ENCODE results near the gene CYP19A1.

The CYP19A1 gene

GRCh38 chr15:51322621-51323296 is 15.6 kb downstream of the CYP19A1 start:
- DNase-seq: no peak

DNA sequence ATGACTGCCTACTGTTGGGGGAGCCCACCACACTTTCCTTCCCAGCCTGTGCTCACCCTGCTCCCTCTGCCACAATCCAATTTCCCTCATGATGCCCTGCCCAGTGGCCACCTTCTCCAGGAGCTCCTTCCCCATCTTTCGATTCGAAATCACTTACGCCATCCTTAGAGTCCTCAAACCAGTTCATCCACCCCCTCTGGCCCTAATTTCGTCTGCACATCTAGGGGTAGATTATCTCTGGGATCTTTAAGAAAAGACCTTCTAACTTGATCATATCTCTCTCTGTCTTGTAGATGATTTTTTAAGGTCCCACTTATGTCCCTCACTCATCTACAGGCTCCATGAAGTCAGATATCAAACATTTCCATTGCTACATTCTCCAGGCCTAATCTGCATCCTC is 17.1 kb downstream of the CYP19A1 start:
- no peak for DNase-seq

DNA sequence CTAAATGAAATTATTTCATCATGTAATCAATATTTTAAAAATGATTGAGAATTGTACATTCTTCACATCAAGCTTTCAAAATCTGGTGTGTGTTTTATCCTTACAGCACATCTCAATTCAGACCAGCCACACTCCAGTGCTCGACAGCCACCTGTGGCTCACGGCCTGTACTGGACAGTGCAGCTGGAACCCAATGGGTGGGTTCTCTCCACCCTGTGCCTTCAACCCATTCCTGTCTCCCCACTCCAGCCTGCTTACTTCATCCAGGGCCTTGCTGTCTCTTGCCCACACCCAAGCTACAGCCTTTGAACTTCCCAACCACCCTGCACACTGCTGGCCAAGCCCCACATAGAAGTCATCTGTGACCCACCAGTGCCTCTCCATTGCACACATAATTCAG is 17.6 kb downstream of the CYP19A1 start:
- no peak for DNase-seq

DNA sequence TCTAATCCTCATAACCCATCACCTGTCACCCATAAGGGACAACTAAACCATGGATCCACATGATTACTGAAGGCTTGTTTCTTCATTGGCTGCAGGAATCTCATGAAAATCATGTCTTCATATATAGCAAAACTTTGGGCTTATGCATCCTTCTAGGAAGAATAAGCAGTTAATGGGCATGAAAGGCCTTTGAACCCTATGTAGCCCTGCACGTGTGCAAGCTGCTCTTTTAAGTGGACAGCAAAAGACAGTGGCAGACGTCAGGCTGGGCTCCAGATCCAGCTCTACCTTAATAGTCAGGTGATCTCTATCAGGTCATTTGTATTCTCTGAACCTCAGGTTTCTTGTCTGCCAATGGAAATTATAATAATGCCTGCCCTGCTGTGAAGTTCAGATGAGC is 18.9 kb downstream of the CYP19A1 start:
- no peak for DNase-seq

GRCh38 chr15:51318382-51319150 is 19.8 kb downstream of the CYP19A1 start:
- no peak for DNase-seq

DNA sequence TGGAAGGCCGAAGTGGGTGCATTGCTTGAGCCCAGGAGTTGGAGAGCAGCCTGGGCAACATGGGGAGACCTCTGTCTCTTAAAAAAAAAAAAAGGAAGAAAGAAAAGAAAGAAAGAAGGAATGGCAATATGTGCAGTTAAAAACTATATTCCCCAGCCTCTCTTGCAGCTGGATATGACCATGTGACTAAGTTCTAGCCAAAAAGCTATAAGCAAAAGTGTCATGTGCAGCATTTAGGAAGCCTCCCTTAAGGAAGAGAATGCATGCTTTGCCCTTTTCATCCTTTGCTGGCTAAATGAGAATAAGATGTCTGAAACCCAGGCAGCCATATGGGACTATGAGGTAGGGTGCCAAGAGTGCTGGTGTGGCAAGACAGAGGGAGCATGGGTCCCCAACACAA is 21.8 kb downstream of the CYP19A1 start:
- DNase-seq: no peak

DNA sequence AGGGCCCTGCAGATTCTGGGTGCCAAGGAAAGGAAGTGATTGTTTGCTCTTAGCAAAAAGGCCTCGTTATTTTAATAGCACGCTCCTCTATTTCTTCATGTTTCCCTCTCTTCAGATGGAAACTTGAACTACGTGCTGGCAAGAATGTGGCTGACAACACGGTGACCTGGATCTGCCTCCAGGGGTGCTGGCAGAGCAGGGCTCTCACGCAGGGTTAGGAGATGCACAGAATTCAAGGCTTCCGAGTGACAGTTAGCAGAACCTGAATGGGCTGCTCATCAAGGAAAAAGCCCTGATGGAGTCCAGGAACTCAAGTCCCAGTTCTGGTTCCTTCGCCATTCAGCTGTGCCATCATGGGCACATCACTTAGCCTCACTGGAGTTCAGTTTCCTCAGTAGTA is 22.7 kb downstream of the CYP19A1 start:
- no peak for DNase-seq

GRCh38 chr15:51314391-51315337 is 23.7 kb downstream of the CYP19A1 start:
- DNase-seq: no peak

DNA sequence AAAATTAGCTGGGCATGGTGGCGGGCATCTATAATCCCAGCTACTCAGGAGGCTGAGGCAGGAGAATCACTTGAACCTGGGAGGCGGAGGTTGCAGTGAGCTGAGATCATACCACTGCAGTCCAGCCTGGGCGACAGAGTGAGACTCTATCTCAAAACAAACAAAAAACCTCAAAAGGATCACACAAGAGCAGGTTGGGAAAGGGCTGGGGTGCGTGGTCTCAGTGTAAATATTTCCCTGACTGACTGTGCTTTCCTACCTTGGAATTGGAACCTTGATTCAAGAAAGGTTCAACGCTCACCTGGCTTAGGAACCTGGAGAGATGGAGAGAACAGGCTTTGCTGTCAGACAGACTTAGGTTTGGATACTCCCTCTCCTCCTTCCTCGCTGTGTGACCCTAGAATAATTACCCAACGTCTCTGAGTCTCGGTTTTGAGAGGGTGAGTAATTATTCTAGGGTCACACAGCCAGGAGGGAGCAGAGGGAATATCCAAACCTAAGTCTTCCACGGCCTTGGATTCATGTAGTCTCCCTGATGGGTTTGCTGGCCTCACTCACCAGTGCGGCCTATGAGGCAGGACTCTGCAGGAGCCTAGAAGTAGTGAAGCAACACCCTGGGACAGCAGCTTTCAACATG is 24.6 kb downstream of the CYP19A1 start:
- DNase-seq: no peak

DNA sequence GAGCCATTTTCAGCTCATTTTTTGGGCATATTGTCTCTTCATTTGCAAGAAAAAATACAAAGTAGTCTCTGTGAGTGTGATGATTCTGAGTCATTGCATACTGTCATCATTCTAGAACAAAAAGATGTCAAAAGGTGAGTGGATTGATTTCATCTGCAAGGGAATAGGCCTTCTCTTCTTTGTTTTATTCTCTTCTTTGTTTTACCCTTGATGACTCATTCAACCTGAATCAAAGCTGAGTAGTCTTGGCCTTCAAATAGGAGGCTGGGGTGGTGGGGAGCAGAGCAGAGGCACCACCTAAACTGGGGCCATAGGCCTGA is 25.4 kb downstream of the CYP19A1 start:
- no peak for DNase-seq

- no peak for DNase-seq
Observed at GRCh38 chr15:51312166-51313073, 26.0 kb downstream of the CYP19A1 start.

GRCh38 chr15:51311510-51311909 is 26.9 kb downstream of the CYP19A1 start:
- DNase-seq: no peak

- no peak for DNase-seq
Observed at GRCh38 chr15:51310064-51310463, 28.3 kb downstream of the CYP19A1 start.

DNA sequence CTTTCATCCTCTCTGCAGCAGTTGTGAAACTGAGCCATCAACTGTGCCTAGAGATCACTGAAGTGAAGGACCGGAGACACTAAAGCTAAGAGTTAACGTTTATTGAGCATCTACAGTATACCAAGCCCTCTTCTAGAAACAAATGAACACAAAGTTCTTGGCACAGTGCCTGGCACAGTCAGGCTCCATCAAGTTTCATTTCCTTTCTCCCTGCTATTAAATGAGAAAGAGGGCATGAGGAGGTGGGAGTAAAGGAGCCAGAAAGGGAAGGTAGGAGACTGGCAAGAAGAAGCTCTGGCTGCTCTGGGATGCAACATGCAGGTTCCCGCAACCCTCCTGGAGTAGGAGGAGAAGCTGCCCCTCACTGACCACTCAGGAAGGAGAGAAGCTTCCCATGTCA is 30.6 kb downstream of the CYP19A1 start:
- no peak for DNase-seq

DNA sequence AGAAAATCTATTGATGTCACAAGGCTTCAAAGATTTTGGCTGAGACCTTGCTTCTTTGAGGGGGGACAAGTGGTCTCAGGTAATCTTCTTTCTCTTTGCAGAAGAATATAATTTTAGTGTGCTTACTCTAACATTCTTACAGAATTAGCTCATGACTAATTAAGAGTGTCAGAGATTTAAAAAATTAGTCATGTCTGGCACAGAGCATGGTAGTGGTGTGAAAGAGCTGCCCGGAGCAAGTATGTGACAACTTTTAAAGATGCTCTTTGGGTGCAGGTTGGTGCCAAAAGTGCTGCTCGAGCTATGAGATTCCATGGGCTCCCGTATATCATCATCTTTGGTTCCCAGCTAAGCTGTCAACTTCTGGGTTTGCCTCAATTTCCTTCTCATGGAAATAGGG is 31.1 kb downstream of the CYP19A1 start:
- no peak for DNase-seq

GRCh38 chr15:51303462-51303980 is 34.9 kb downstream of the CYP19A1 start:
- DNase-seq: no peak

- no peak for DNase-seq
Observed at GRCh38 chr15:51302480-51302879, 35.9 kb downstream of the CYP19A1 start.

- no peak for DNase-seq
Observed at GRCh38 chr15:51299187-51300015, 39.0 kb downstream of the CYP19A1 start.

DNA sequence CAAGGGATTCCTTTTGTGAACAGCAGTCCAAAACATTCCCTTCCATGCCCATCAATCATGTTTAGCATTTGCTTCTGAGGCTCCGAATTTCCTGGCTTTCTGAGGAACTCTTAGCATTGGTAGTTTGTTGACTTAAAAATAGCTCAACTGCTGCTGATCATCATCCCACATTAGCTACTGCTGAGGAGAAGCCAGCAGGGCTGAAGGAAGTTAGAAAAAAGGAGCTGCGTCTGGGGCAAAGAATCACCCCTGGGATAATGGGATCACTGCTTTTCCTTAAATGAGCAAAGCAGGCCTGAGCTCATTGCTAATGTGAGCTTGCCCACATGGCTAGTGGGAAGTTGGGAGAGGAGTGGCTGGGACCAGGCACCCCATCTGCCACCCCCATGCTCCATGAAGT is 39.8 kb downstream of the CYP19A1 start:
- no peak for DNase-seq

- no peak for DNase-seq
Observed at GRCh38 chr15:51290720-51291119, 47.7 kb downstream of the CYP19A1 start.

- no peak for DNase-seq
Observed at GRCh38 chr15:51289290-51289689, 49.1 kb downstream of the CYP19A1 start.

Data from SW 1271 (cell line).